ENCODE data around the gene SRRM2. TPM values are rescaled to one million over a fixed set of nuclear protein-coding genes. Genes with fewer than 3 reads are reported as not detected.

The SRRM2 gene
- total and polyA plus RNA-seq, 9 of the 15 experiments (the other 6 are each of a cell fraction or from before 2014, with no cell fraction given), result 26.7 to 563 (median 81.1) TPM

DNA sequence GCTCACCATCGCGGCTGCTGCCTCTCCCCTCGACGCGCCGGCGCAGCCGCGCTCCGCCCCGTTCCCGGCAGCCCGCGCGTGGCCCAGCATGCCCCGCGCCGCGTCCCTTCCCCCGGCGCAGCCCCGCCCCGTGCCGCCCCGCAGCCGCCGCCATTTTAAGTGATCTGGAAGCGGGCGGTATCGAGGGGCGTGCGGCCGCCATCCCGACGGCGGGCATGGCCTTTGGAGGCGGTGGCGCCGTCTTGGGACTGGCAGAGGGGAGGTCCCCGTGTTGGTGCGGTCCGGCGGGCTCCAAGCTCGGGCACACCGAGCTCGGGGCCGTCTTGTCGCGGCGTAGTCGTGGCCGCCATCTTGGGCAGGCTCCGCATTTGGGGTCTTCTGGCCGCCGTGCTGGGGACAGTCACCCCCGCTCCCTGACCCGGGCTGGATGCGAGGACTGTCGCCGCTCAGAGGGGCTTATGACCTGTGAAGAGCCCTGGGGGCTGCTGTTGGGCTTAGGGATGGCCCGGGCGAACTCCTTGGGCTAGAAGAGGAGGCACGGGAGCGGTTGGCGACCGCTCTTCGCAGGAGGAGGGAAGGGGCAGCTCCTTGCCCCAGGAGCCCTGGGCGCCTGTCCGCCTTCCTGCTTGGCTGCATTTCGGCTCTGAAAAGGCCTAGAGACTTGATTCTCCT lies 24.9 kb downstream of the SRRM2 start, which contains the start of gene ELOB (continued):
- peak; percentile 93 for TF ChIP-seq TAF1 (IDR thresholded peaks at IDR 0.05; ENCODE audit: control insufficient read depth, extremely low read depth, insufficient read depth, low read length, severe bottlenecking)
- no peak for TF ChIP-seq ARNT (IDR thresholded peaks at IDR 0.05)
- TF ChIP-seq, protein P1, sequence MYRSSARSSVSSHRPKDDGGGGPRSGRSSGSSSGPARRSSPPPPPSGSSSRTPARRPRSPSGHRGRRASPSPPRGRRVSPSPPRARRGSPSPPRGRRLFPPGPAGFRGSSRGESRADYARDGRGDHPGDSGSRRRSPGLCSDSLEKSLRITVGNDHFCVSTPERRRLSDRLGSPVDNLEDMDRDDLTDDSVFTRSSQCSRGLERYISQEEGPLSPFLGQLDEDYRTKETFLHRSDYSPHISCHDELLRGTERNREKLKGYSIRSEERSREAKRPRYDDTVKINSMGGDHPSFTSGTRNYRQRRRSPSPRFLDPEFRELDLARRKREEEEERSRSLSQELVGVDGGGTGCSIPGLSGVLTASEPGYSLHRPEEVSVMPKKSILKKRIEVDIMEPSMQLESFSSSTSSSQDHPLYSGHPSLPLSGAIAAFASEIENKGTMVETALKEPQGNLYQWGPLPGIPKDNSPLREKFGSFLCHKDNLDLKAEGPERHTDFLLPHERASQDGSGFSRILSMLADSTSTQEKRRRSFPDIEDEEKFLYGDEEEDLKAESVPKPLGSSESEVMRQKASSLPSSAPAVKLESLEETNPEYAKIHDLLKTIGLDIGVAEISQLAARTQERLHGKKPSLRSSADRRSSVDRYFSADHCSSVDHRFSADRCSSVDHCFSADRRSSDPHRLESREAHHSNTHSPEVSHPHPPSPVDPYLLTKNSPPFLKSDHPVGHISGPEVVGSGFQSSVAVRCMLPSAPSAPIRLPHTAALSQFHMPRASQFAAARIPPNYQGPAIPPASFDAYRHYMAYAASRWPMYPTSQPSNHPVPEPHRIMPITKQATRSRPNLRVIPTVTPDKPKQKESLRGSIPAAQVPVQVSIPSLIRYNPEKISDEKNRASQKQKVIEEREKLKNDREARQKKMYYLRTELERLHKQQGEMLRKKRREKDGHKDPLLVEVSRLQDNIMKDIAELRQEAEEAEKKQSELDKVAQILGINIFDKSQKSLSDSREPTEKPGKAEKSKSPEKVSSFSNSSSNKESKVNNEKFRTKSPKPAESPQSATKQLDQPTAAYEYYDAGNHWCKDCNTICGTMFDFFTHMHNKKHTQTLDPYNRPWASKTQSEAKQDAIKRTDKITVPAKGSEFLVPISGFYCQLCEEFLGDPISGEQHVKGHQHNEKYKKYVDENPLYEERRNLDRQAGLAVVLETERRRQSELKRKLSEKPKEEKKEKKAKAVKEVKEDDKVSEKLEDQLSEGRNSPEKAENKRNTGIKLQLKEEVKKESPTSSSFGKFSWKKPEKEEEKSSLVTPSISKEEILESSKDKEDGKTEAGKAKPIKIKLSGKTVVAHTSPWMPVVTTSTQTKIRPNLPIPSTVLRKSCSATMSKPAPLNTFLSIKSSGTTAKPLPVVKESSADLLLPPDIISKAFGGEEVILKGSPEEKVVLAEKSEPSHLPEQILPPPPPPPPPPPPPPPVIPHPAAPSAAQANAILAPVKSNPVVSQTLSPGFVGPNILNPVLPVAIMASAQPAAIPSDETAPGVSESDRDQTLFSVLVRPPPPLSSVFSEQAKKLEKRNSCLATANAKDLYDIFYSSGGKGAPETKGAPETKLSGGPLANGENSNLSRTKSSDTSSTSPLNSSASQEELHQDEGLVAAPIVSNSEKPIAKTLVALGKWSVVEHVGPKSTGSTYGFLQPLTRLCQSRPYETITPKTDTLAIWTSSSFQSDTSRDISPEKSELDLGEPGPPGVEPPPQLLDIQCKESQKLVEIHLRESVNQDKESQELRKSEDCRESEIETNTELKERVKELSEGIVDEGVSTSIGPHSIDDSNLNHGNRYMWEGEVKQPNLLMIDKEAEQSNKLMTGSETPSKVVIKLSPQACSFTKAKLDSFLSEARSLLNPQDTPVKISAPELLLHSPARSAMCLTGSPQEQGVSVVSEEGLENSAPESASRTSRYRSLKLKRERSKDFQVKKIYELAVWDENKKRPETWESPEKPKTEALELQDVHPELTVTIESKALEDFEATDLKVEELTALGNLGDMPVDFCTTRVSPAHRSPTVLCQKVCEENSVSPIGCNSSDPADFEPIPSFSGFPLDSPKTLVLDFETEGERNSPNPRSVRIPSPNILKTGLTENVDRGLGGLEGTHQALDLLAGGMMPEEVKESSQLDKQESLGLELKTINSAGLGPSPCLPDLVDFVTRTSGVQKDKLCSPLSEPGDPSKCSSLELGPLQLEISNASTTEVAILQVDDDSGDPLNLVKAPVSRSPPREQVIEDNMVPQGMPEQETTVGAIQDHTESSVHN (IDR thresholded peaks at IDR 0.05; ENCODE audit: borderline replicate concordance in 1 of 2, low read depth in 1 of 2), result no peak
- TF ChIP-seq SAFB (IDR thresholded peaks at IDR 0.05; ENCODE audit: borderline replicate concordance, low read depth, low read length), result no peak
- TF ChIP-seq ZFP1 (CRISPR knock-in tag; IDR thresholded peaks at IDR 0.05), result no peak
- no peak for TF ChIP-seq EHMT2 (IDR thresholded peaks at IDR 0.05)
- no peak for TF ChIP-seq TBL1XR1 (IDR thresholded peaks at IDR 0.05; ENCODE audit: low read length in 2 of 2)
- no peak for TF ChIP-seq NFIX (CRISPR knock-in tag; IDR thresholded peaks at IDR 0.05; ENCODE audit: low read depth)
- TF ChIP-seq, protein P2, sequence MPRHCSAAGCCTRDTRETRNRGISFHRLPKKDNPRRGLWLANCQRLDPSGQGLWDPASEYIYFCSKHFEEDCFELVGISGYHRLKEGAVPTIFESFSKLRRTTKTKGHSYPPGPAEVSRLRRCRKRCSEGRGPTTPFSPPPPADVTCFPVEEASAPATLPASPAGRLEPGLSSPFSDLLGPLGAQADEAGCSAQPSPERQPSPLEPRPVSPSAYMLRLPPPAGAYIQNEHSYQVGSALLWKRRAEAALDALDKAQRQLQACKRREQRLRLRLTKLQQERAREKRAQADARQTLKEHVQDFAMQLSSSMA (CRISPR knock-in tag; IDR thresholded peaks at IDR 0.05), result peak; percentile 91
- no peak for TF ChIP-seq KLF16 (IDR thresholded peaks at IDR 0.05)
- no peak for TF ChIP-seq POLR3A (IDR thresholded peaks at IDR 0.05; ENCODE audit: borderline replicate concordance, extremely low read depth, insufficient read depth, insufficient read length)
- TF ChIP-seq TCFL5 (CRISPR knock-in tag; conservative IDR thresholded peaks at IDR 0.05), result no peak
- TF ChIP-seq SIX5 (IDR thresholded peaks at IDR 0.05; ENCODE audit: borderline replicate concordance in 1 of 2, insufficient read depth in 1 of 2, low read depth in 1 of 2, low read length in 2 of 2), result no peak; a peak in 1 of 4 replicates
- TF ChIP-seq, protein P3, sequence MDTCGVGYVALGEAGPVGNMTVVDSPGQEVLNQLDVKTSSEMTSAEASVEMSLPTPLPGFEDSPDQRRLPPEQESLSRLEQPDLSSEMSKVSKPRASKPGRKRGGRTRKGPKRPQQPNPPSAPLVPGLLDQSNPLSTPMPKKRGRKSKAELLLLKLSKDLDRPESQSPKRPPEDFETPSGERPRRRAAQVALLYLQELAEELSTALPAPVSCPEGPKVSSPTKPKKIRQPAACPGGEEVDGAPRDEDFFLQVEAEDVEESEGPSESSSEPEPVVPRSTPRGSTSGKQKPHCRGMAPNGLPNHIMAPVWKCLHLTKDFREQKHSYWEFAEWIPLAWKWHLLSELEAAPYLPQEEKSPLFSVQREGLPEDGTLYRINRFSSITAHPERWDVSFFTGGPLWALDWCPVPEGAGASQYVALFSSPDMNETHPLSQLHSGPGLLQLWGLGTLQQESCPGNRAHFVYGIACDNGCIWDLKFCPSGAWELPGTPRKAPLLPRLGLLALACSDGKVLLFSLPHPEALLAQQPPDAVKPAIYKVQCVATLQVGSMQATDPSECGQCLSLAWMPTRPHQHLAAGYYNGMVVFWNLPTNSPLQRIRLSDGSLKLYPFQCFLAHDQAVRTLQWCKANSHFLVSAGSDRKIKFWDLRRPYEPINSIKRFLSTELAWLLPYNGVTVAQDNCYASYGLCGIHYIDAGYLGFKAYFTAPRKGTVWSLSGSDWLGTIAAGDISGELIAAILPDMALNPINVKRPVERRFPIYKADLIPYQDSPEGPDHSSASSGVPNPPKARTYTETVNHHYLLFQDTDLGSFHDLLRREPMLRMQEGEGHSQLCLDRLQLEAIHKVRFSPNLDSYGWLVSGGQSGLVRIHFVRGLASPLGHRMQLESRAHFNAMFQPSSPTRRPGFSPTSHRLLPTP (IDR thresholded peaks at IDR 0.05; ENCODE audit: borderline replicate concordance, extremely low read depth, insufficient read length), result no peak
- TF ChIP-seq HDAC1 (IDR thresholded peaks at IDR 0.05), result no peak; a peak in 1 of 4 replicates
